Lower lobe of right lung (tissue), 2 donors: ENCODE results near the gene SIT1. TPM values are rescaled to one million over a fixed set of nuclear protein-coding genes. Genes with fewer than 3 reads are reported as not detected.
A peak's percentile ranks its signal among the peaks of the same experiment; 100 is the strongest.

Experiments used
- ATAC-seq, 2 donors: fragments of 200-7000 bp; cut with Tn5 transposase; one replicate each; pipeline ENCODE4 v1.9.1; 2020 to 2022; ENCODE audit warnings: mild to moderate bottlenecking in 2 of 2, moderate library complexity in 2 of 2
- DNase-seq: peaks from one replicate; pipeline ENCODE4 v3.0.0-alpha.2; 2020
- H3K27ac ChIP-seq: fragments of 200-600 bp; one replicate; pipeline ENCODE4 v1.8.0; 2022
- H3K27me3 ChIP-seq: fragments of 200-600 bp; one replicate; pipeline ENCODE4 v1.8.0; 2022; ENCODE audit warnings: low read depth
- H3K36me3 ChIP-seq: fragments of 200-600 bp; one replicate; pipeline ENCODE4 v1.8.0; 2022; ENCODE audit warnings: mild to moderate bottlenecking
- H3K4me1 ChIP-seq: fragments of 200-600 bp; one replicate; pipeline ENCODE4 v1.8.0; 2022
- H3K4me3 ChIP-seq: fragments of 200-600 bp; one replicate; pipeline ENCODE4 v1.8.0; 2022; ENCODE audit warnings: mild to moderate bottlenecking
- H3K9me3 ChIP-seq: fragments of 200-600 bp; one replicate; pipeline ENCODE4 v1.8.0; 2022
- CTCF ChIP-seq: fragments of 200-600 bp; IDR thresholded peaks from one replicate; pipeline ENCODE4 v1.8.0; 2022; ENCODE audit warnings: antibody characterized with exemption, mild to moderate bottlenecking
- intact Hi-C: fragments of 100-400 bp; cut with DNase I; formaldehyde crosslinking; loops from one replicate; pipeline ENCODE4 v1.11.0; 2022
- total RNA-seq: library from RNA; stranded (reverse); fragmentation: NEBNext Ultra II Directional; extraction: Animal tissue kit (Norgen Biotek cat#: 25700); gene quantifications from one replicate; pipeline ENCODE4 v1.2.1, GENCODE V29; 2021
- donor health status: DM: no; HTN: yes; CAD: no; lungs with severe emphysema.

Gene SIT1
- total RNA-seq, 1 donor from 2014 or later, result 1.5 TPM

DNA sequence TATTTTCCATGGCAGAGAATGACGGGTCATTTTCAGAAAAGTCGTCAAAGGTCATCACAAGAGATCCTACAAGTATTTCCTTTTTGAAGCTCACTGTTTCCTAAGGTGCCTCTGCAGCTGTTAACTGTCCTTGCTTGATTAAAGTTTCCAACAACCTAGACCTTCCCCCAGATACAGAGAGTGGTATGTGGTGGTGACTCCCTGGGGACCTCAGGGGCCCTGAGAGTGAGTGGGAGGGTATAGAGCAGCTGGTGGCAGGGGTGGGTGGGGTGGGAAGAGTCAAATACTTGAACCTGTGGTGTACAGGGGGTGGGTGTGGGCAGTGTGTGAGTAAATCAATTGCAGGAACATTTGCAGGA lies 31.0 kb downstream of the SIT1 start:
- no peak overlapping the region for H3K4me3 ChIP-seq
- H3K9me3 ChIP-seq, result no peaks in the 10 kb centered on the region
- intact Hi-C loops, result no loop called here
- no peaks in the 10 kb centered on the region for H3K27me3 ChIP-seq
- TF ChIP-seq CTCF, result no peak
- H3K27ac ChIP-seq, result no peak overlapping the region
- DNase-seq (no peak), ATAC-seq (no peak)
- peaks cover 24% of the 10 kb centered on the region for H3K4me1 ChIP-seq
- H3K36me3 ChIP-seq, result no peaks in the 10 kb centered on the region

DNA sequence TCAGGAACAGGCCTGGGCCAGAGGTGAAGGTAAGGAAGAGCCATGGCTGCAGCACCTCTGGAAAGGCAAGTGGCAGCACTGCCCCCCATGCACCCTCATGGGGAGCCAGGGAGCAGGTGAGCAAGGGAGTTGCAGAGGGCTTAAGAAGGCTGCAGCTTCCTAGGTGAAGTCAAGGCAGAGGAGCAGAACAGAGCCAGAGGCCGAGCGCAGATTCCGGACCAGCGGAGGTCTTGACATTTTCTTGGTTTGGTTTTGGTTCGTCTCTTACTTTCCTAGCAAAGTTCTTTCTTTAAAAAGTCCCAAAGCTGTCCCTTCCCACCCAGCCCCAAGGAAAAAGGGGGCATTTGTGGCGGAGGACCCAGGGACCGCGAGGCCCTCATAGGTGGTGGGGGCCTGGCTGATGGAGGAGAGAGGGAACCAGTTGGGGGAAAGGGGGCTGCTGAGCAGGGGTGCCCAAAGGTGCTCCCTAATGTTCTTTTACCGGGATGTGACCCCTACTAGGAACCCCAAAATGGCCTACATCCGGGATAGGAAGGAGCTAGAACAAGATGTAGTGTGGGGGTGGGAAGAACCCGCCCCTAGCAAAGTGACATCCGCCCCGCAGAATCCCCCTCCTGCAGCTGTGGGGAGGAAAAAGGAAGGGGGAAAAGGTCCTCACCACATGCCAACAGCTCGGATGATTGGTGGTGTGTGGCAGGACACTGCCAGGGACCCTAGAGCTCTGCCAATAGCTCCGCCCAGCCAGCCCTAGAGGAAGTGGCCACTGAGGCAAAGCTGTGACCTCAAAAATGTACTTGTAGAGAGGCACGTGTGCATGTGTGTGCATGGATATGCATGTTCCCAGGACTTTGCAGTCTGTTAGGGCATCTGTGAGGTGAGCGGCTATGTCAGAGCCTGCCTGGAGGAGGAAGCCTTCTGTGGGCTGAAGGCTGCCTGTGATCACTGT lies 31.6 kb downstream of the SIT1 start:
- H3K27me3 ChIP-seq, result no peaks in the 10 kb centered on the region
- H3K27ac ChIP-seq, result peak overlapping the region; percentile 20
- intact Hi-C loops, result no loop called here
- H3K4me3 ChIP-seq, result no peak overlapping the region
- no peaks in the 10 kb centered on the region for H3K9me3 ChIP-seq
- no peak for TF ChIP-seq CTCF
- ATAC-seq (peak; percentile 20 to 61), DNase-seq (no peak)
- no peaks in the 10 kb centered on the region for H3K36me3 ChIP-seq
- H3K4me1 ChIP-seq, result peaks cover 24% of the 10 kb centered on the region

GRCh38 chr9:35618325-35618727 lies 32.4 kb downstream of the SIT1 start, which contains the start of gene CD72:
CD72 (minus strand) TSS chr9:35618413; CDS start chr9:35618303, 110 bp downstream.
- H3K4me1 ChIP-seq, result peaks cover 24% of the 10 kb centered on the region
- H3K27me3 ChIP-seq, result no peaks in the 10 kb centered on the region
- H3K4me3 ChIP-seq, result peak within 1 kb of the TSS; percentile 57
- intact Hi-C loops, result no loop called here
- no peak for TF ChIP-seq CTCF
- ATAC-seq, result peak; percentile 12 to 34
- H3K9me3 ChIP-seq, result no peaks in the 10 kb centered on the region
- H3K27ac ChIP-seq, result peak within 1 kb of the TSS; percentile 20
- DNase-seq, result no peak
- no peaks in the 10 kb centered on the region for H3K36me3 ChIP-seq

DNA sequence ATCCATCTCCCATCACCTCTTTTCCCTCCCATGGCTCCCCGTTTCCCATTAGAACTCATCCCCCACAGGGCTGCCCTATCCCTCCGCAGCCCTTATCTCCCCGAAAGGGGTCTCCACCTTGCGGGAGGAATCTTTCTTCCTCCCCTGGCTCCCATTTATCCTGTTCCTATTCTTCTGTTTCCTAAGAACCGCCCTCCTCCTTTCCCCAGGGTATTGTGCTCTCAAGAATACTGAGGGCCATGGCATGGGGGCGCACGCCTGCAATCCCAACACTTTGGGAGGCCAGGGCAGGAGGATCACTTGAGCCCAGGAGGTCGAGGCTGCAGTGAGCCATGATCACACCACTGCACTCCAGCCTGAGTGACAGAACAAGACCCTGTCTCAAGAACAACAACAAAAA lies 33.2 kb downstream of the SIT1 start:
- intact Hi-C loops, result no loop called here
- ATAC-seq, result no peak
- peak overlapping the region; percentile 57 for H3K4me3 ChIP-seq
- DNase-seq, result no peak
- H3K9me3 ChIP-seq, result no peaks in the 10 kb centered on the region
- H3K27ac ChIP-seq, result no peak overlapping the region
- H3K4me1 ChIP-seq, result peaks cover 24% of the 10 kb centered on the region
- H3K27me3 ChIP-seq, result no peaks in the 10 kb centered on the region
- TF ChIP-seq CTCF, result no peak
- no peaks in the 10 kb centered on the region for H3K36me3 ChIP-seq

DNA sequence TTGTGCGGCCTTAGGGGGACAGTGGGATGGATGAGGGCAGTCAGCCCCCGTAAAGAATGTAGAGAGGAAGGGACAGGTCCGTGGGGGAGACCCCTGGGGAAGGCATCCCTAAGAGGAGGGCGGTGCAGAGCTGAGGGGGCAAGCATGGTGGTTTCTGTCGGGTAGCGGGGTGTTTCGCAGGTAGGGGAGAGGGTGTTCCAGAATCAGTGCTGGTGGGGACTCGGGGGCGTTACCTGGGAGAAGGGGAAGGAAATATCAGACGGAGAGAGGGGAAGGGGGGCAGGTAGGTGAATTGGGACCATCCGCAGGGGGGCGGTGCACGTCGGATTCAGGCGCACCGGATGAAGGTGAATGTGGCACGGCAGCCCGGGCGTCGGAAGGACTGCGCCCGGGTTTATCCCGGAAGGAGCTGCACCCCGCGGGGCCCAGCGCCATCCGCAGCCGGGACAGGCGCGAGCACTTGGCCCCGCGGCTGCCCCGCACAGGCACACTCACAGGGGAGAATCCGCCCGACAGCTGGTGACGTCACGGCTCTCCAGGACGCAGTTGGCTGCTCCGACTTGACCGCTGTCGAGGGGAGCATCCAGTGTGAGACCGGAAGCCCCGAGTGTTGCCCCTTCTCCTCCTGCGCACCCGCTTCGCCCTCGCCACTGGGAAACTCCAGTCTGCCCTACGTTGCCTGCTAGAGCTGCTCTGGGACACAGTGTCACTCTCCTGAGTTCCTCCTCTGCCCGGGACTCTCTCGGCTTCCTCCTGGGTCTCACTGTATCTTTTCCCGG lies 33.9 kb downstream of the SIT1 start:
- intact Hi-C loops, result no loop called here
- TF ChIP-seq CTCF, result no peak
- DNase-seq (peak; percentile 89), ATAC-seq (peak; percentile 81 to 88)
- H3K4me3 ChIP-seq, result peak overlapping the region; percentile 57
- H3K27me3 ChIP-seq, result no peaks in the 10 kb centered on the region
- no peaks in the 10 kb centered on the region for H3K9me3 ChIP-seq
- peaks cover 24% of the 10 kb centered on the region for H3K4me1 ChIP-seq
- H3K27ac ChIP-seq, result no peak overlapping the region
- H3K36me3 ChIP-seq, result no peaks in the 10 kb centered on the region
